ENCODE results near the gene LILRA6.
A peak's percentile ranks its signal among the peaks of the same experiment; 100 is the strongest.
"Not testable (repeated sequence)": the region's sequence is repeated elsewhere in the genome, so short reads cannot be mapped to it uniquely, and the experiment has no call there.

The LILRA6 gene

GRCh38 chr19:54253331-54254194, 11.0 kb upstream of the LILRA6 start:
- TF ChIP-seq POLR2A (IDR thresholded peaks at IDR 0.05; ENCODE audit: low read depth, low read length) = no peak
- DNase-seq (ENCODE audit: insufficient read length, low spot score) (no peak), FAIRE-seq (no peak)

GRCh38 chr19:54252845-54253244, 10.3 kb upstream of the LILRA6 start:
- FAIRE-seq (no peak), DNase-seq (ENCODE audit: insufficient read length, low spot score) (no peak)
- TF ChIP-seq POLR2A (IDR thresholded peaks at IDR 0.05; ENCODE audit: low read depth, low read length) = no peak

- TF ChIP-seq POLR2A (IDR thresholded peaks at IDR 0.05; ENCODE audit: low read depth, low read length) = no peak
- FAIRE-seq = no peak
- no peak for DNase-seq (ENCODE audit: insufficient read length, low spot score)
Measured at GRCh38 chr19:54252243-54252642, 9.7 kb upstream of the LILRA6 start.

- FAIRE-seq (no peak), DNase-seq (ENCODE audit: insufficient read length, low spot score) (no peak)
- TF ChIP-seq POLR2A (IDR thresholded peaks at IDR 0.05; ENCODE audit: low read depth, low read length) = no peak
Measured at GRCh38 chr19:54248016-54248601, 5.5 kb upstream of the LILRA6 start.

GRCh38 chr19:54247106-54247930, 4.7 kb upstream of the LILRA6 start:
- TF ChIP-seq POLR2A (IDR thresholded peaks at IDR 0.05; ENCODE audit: low read depth, low read length) = no peak
- FAIRE-seq (no peak), DNase-seq (ENCODE audit: insufficient read length, low spot score) (no peak)

- DNase-seq (ENCODE audit: insufficient read length, low spot score) (no peak), FAIRE-seq (no peak)
- TF ChIP-seq POLR2A (IDR thresholded peaks at IDR 0.05; ENCODE audit: low read depth, low read length) = no peak
Measured at GRCh38 chr19:54245936-54246335, 3.3 kb upstream of the LILRA6 start.

GRCh38 chr19:54243809-54244208, 1.2 kb upstream of the LILRA6 start:
- not testable (repeated sequence) for DNase-seq (ENCODE audit: insufficient read length, low spot score); FAIRE-seq

GRCh38 chr19:54242234-54242633, 356 bp downstream of the LILRA6 start:
- FAIRE-seq = not testable (repeated sequence)

GRCh38 chr19:54240372-54241336, 1.9 kb downstream of the LILRA6 start:
- not testable (repeated sequence) for DNase-seq (ENCODE audit: insufficient read length, low spot score); FAIRE-seq

More at GRCh38 chr19:54242234-54242633, 356 bp downstream of the LILRA6 start:
- DNase-seq (ENCODE audit: insufficient read length, low spot score) = not testable (repeated sequence)

GRCh38 chr19:54239491-54240371, 2.9 kb downstream of the LILRA6 start:
- not testable (repeated sequence) for FAIRE-seq; DNase-seq (ENCODE audit: insufficient read length, low spot score)

GRCh38 chr19:54233941-54234340, 8.6 kb downstream of the LILRA6 start:
- no peak for DNase-seq (ENCODE audit: insufficient read length, low spot score)
- no peak for TF ChIP-seq POLR2A (IDR thresholded peaks at IDR 0.05; ENCODE audit: low read depth, low read length)
- FAIRE-seq = no peak

GRCh38 chr19:54231077-54231931, 11.3 kb downstream of the LILRA6 start:
- FAIRE-seq = no peak
- no peak for TF ChIP-seq POLR2A (IDR thresholded peaks at IDR 0.05; ENCODE audit: low read depth, low read length)
- peak; percentile 100 for DNase-seq (ENCODE audit: insufficient read length, low spot score)
